HG03196 (cell line): Measurements from ENCODE around the gene DQX1.
A peak's percentile ranks its signal among the peaks of the same experiment; 100 is the strongest.
"Not testable (repeated sequence)": the region's sequence is repeated elsewhere in the genome, so short reads cannot be mapped to it uniquely, and the experiment has no call there.

Source experiments
- ATAC-seq: cut with Tn5 transposase; IDR thresholded peaks from one replicate; pipeline ENCODE4 v1.9.1; 2021; ENCODE audit not compliant: unreplicated experiment

DQX1 gene

GRCh38 chr2:74497777-74498499 is 28.1 kb downstream of the DQX1 start:
- no peak for ATAC-seq

GRCh38 chr2:74496997-74497776 is 28.8 kb downstream of the DQX1 start:
- no peak for ATAC-seq

- ATAC-seq: no peak
Measured at GRCh38 chr2:74495440-74495839, 30.6 kb downstream of the DQX1 start.

- no peak for ATAC-seq
Measured at GRCh38 chr2:74493546-74493945, 32.5 kb downstream of the DQX1 start.

- ATAC-seq: no peak
Measured at GRCh38 chr2:74491648-74492544, 34.1 kb downstream of the DQX1 start.

- no peak for ATAC-seq
Measured at GRCh38 chr2:74489906-74490305, 36.1 kb downstream of the DQX1 start.

- no peak for ATAC-seq
Measured at GRCh38 chr2:74488643-74489481, 37.2 kb downstream of the DQX1 start.

- no peak for ATAC-seq
Measured at GRCh38 chr2:74486141-74486540, 39.9 kb downstream of the DQX1 start.

- not testable (repeated sequence) for ATAC-seq
Measured at GRCh38 chr2:74483675-74484164, 42.3 kb downstream of the DQX1 start.

GRCh38 chr2:74482801-74483674 is 43.0 kb downstream of the DQX1 start, which contains the start of the genes CCDC142 and TTC31:
Gene CCDC142, minus strand, starts transcription at chr2:74482998. Its CDS starts 161 bp downstream, at chr2:74482837.
Gene TTC31, plus strand, starts transcription at chr2:74483081. Its CDS starts 15 bp downstream, at chr2:74483096.
- ATAC-seq: peak; percentile 89

- ATAC-seq: peak; percentile 27
Measured at GRCh38 chr2:74481961-74482800, 43.9 kb downstream of the DQX1 start.

GRCh38 chr2:74481431-74481830 is 44.6 kb downstream of the DQX1 start:
- no peak for ATAC-seq

- no peak for ATAC-seq
Measured at GRCh38 chr2:74474899-74475298, 51.1 kb downstream of the DQX1 start.

- no peak for ATAC-seq
Measured at GRCh38 chr2:74474481-74474880, 51.5 kb downstream of the DQX1 start.

GRCh38 chr2:74472945-74473258 is 53.1 kb downstream of the DQX1 start:
- ATAC-seq: peak; percentile 1

GRCh38 chr2:74472086-74472944 is 53.7 kb downstream of the DQX1 start, which contains the start of gene MRPL53:
Gene MRPL53, minus strand, starts transcription at chr2:74472680. Its CDS starts 20 bp downstream, at chr2:74472660.
- ATAC-seq: peak; percentile 85

- no peak for ATAC-seq
Measured at GRCh38 chr2:74471332-74472065, 54.5 kb downstream of the DQX1 start.
